MM.1S (cell line): ENCODE results near the gene OSGIN1.
"Not testable (repeated sequence)": the region's sequence is repeated elsewhere in the genome, so short reads cannot be mapped to it uniquely, and the experiment has no call there.

Source experiments
- DNase-seq: peaks from one replicate; pipeline ENCODE4 v3.0.0-alpha.2; 2015
- H2AFZ ChIP-seq: fragments of 300-600 bp; sonication (generic); 2 replicates; pipeline ENCODE4 v1.6.0; 2016; ENCODE audit warnings: antibody characterized with exemption, low read length
- H3F3A ChIP-seq: fragments of 300-600 bp; sonication (generic); 2 replicates; pipeline ENCODE4 v1.6.1; 2016; ENCODE audit warnings: mild to moderate bottlenecking, antibody characterized with exemption, low read length, moderate library complexity, mixed read lengths; ENCODE audit not compliant: insufficient read depth
- H3K27ac ChIP-seq: fragments of 300-600 bp; sonication (generic); 2 replicates; pipeline ENCODE4 v1.5.1; 2016; ENCODE audit warnings: mild to moderate bottlenecking, low read length
- H3K27me3 ChIP-seq: fragments of 300-600 bp; sonication (generic); replicated peaks from 2 replicates; pipeline ENCODE4 v1.6.0; 2016; ENCODE audit warnings: low read length; ENCODE audit not compliant: insufficient read depth
- H3K36me3 ChIP-seq: fragments of 300-600 bp; sonication (generic); replicated peaks from 2 replicates; pipeline ENCODE4 v1.6.1; 2016; ENCODE audit warnings: mild to moderate bottlenecking, low read length, mixed read lengths; ENCODE audit not compliant: insufficient read depth
- H3K4me1 ChIP-seq: fragments of 300-600 bp; sonication (generic); 2 replicates; pipeline ENCODE4 v1.6.1; 2016; ENCODE audit warnings: low read length, mixed read lengths
- H3K4me2 ChIP-seq: fragments of 300-600 bp; sonication (generic); 2 replicates; pipeline ENCODE4 v1.6.0; 2016; ENCODE audit warnings: low read depth, low read length
- H3K4me3 ChIP-seq: fragments of 300-600 bp; sonication (generic); 2 replicates; pipeline ENCODE4 v1.5.1; 2016; ENCODE audit warnings: low read length, mixed read lengths
- H3K79me2 ChIP-seq: fragments of 300-600 bp; sonication (generic); 2 replicates; pipeline ENCODE4 v1.6.1; 2016; ENCODE audit warnings: mixed run types, low read length, mixed read lengths
- H3K9ac ChIP-seq: fragments of 300-600 bp; sonication (generic); 2 replicates; pipeline ENCODE4 v1.6.1; 2016; ENCODE audit warnings: low read length, mixed read lengths
- H3K9me2 ChIP-seq: fragments of 300-600 bp; sonication (generic); replicated peaks from 2 replicates; pipeline ENCODE4 v1.6.1; 2016; ENCODE audit warnings: mild to moderate bottlenecking, low read length, mixed read lengths; ENCODE audit not compliant: insufficient read depth
- H3K9me3 ChIP-seq: fragments of 300-600 bp; sonication (generic); replicated peaks from 2 replicates; pipeline ENCODE4 v1.6.1; 2016; ENCODE audit warnings: mild to moderate bottlenecking, low read length, mixed read lengths; ENCODE audit not compliant: insufficient read depth
- H4K20me1 ChIP-seq: fragments of 300-600 bp; sonication (generic); 2 replicates; pipeline ENCODE4 v1.6.1; 2016; ENCODE audit warnings: mild to moderate bottlenecking, low read length, moderate library complexity, mixed read lengths; ENCODE audit not compliant: insufficient read depth
- EZH2 ChIP-seq: fragments of 300-600 bp; sonication (generic); optimal IDR thresholded peaks from 2 replicates; pipeline ENCODE3; 2017; ENCODE audit warnings: low read depth, mild to moderate bottlenecking, antibody characterized with exemption, low read length, mixed read lengths
- EZH2phosphoT487 ChIP-seq: fragments of 300-600 bp; sonication (generic); IDR thresholded peaks from 2 replicates; pipeline ENCODE4 v1.6.1; 2018; ENCODE audit warnings: antibody characterized with exemption, low read length
- TF ChIP-seq, protein P1 (sequence below): fragments of 300-600 bp; sonication (generic); IDR thresholded peaks from 2 replicates; pipeline ENCODE4 v1.5.1; 2016; ENCODE audit warnings: antibody characterized with exemption, low read length, mixed read lengths

Gene OSGIN1

GRCh38 chr16:83939266-83939855 lies 13.7 kb upstream of the OSGIN1 start:
- Histone ChIP-seq H2AFZ (no peak overlapping the region), H3K9me3 (no peaks in the 10 kb centered on the region)

GRCh38 chr16:83940119-83940518 lies 12.9 kb upstream of the OSGIN1 start:
- Histone ChIP-seq H3K27ac (no peak overlapping the region), H3K27me3 (no peaks in the 10 kb centered on the region; the same call in none of the 2 replicates), H3K9me2 (no peaks in the 10 kb centered on the region), H3K4me3 (no peak overlapping the region), H3K4me1 (no peaks in the 10 kb centered on the region), H3K9me3 (no peaks in the 10 kb centered on the region), H3K4me2 (no peak overlapping the region), H3K9ac (no peak overlapping the region), H3K79me2 (no peaks in the 10 kb centered on the region), H3K36me3 (no peaks in the 10 kb centered on the region), H2AFZ (no peak overlapping the region), H3F3A (no peaks in the 10 kb centered on the region), H4K20me1 (no peaks in the 10 kb centered on the region)
- no peak for DNase-seq
- TF ChIP-seq, protein P1, sequence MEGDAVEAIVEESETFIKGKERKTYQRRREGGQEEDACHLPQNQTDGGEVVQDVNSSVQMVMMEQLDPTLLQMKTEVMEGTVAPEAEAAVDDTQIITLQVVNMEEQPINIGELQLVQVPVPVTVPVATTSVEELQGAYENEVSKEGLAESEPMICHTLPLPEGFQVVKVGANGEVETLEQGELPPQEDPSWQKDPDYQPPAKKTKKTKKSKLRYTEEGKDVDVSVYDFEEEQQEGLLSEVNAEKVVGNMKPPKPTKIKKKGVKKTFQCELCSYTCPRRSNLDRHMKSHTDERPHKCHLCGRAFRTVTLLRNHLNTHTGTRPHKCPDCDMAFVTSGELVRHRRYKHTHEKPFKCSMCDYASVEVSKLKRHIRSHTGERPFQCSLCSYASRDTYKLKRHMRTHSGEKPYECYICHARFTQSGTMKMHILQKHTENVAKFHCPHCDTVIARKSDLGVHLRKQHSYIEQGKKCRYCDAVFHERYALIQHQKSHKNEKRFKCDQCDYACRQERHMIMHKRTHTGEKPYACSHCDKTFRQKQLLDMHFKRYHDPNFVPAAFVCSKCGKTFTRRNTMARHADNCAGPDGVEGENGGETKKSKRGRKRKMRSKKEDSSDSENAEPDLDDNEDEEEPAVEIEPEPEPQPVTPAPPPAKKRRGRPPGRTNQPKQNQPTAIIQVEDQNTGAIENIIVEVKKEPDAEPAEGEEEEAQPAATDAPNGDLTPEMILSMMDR, result no peak
- no peak for TF ChIP-seq EZH2
- TF ChIP-seq EZH2phosphoT487, result no peak

More at GRCh38 chr16:83939266-83939855, 13.7 kb upstream of the OSGIN1 start:
- H3K27ac ChIP-seq, result no peak overlapping the region
- no peaks in the 10 kb centered on the region for H3K4me1 ChIP-seq
- H3F3A ChIP-seq, result no peaks in the 10 kb centered on the region
- no peaks in the 10 kb centered on the region; the same call in none of the 2 replicates for H3K27me3 ChIP-seq
- TF ChIP-seq EZH2, result no peak
- no peak for TF ChIP-seq EZH2phosphoT487
- TF ChIP-seq, protein P1, result no peak
- no peaks in the 10 kb centered on the region for H3K36me3 ChIP-seq
- H3K9ac ChIP-seq, result no peak overlapping the region
- H4K20me1 ChIP-seq, result no peaks in the 10 kb centered on the region
- no peaks in the 10 kb centered on the region for H3K79me2 ChIP-seq
- no peak overlapping the region for H3K4me2 ChIP-seq
- DNase-seq, result no peak
- no peak overlapping the region for H3K4me3 ChIP-seq
- no peaks in the 10 kb centered on the region for H3K9me2 ChIP-seq

GRCh38 chr16:83940630-83941378 lies 12.2 kb upstream of the OSGIN1 start:
- no peak overlapping the region for H3K9ac ChIP-seq
- no peaks in the 10 kb centered on the region for H4K20me1 ChIP-seq
- no peak for DNase-seq
- H2AFZ ChIP-seq, result no peak overlapping the region
- H3K27ac ChIP-seq, result no peak overlapping the region
- H3K36me3 ChIP-seq, result no peaks in the 10 kb centered on the region
- no peaks in the 10 kb centered on the region for H3K79me2 ChIP-seq
- H3K9me3 ChIP-seq, result no peaks in the 10 kb centered on the region
- no peaks in the 10 kb centered on the region for H3F3A ChIP-seq
- no peak overlapping the region for H3K4me3 ChIP-seq
- H3K27me3 ChIP-seq, result no peaks in the 10 kb centered on the region; the same call in none of the 2 replicates
- TF ChIP-seq EZH2phosphoT487, result no peak
- no peak for TF ChIP-seq EZH2
- TF ChIP-seq, protein P1, result no peak
- H3K9me2 ChIP-seq, result no peaks in the 10 kb centered on the region
- H3K4me2 ChIP-seq, result no peak overlapping the region
- no peaks in the 10 kb centered on the region for H3K4me1 ChIP-seq

DNA sequence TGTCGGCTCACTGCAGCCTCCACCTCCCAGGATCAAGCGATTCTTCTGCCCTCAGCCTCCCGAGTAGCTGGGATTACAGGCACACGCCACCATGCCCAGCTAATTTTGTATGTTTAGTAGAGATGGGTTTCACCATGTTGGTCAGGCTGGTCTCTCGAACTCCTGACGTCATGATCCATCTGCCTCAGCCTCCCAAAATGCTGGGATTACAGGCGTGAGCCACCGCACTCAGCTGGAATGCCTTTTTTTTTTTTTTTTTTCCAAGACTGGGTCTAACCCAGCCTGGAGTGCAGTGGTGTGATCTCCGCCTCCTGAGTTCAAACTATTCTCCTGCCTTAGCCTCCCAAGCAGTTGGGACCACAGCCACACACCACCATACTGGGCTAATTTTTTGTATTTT lies 11.5 kb upstream of the OSGIN1 start:
- H3K27ac ChIP-seq, DNase-seq, H3K4me1 ChIP-seq, H3K79me2 ChIP-seq, H3K9me3 ChIP-seq, H3K4me2 ChIP-seq, H4K20me1 ChIP-seq, H3K36me3 ChIP-seq, H3K27me3 ChIP-seq, H3K9ac ChIP-seq, H3K4me3 ChIP-seq, H3F3A ChIP-seq, H2AFZ ChIP-seq, H3K9me2 ChIP-seq: not testable (repeated sequence)
